Muscle of arm (tissue), 14 donors: ENCODE measurements around the gene FAM78B. TPM values are rescaled to one million over a fixed set of nuclear protein-coding genes. Genes with fewer than 3 reads are reported as not detected.

Experiments used
- DNase-seq: peaks from one replicate; pipeline ENCODE4 v3.0.0-alpha.2; 2013
- long read RNA-seq, 11 donors: transcript quantifications; one replicate each; lab custom pipeline, GENCODE V29; 2026
- polyA plus RNA-seq, 12 donors: library from polyadenylated mRNA; unstranded; fragments of 120-200 nt; gene quantifications; one replicate each; pipeline ENCODE4 v1.2.1, GENCODE V29; 2013; ENCODE audit not compliant: insufficient read length in 12 of 12

Gene FAM78B
- 1 to 10 TPM in 9 of 12 donors, under 1 TPM in 1, not detected in 2; 0.94 to 6.0 (median 2.4) TPM for polyA plus RNA-seq
- long read RNA-seq, donor 1, partial matches to known transcripts, result 0 of 2 reads
- long read RNA-seq, donor 1, other reads (novel, unspliced or antisense), result 0 of 2 reads
- long read RNA-seq, donor 2, partial matches to known transcripts, result 0 of 2 reads
- long read RNA-seq, donor 2, other reads (novel, unspliced or antisense), result 0 of 2 reads
- long read RNA-seq, donor 3, result 0 reads
- long read RNA-seq, donor 4, result 0 reads
- long read RNA-seq, donor 5, partial matches to known transcripts, result 0 of 1 reads
- long read RNA-seq, donor 5, other reads (novel, unspliced or antisense), result 0 of 1 reads
- long read RNA-seq, donor 6, result 0 reads
- long read RNA-seq, donor 7, partial matches to known transcripts, result 0 of 1 reads
- long read RNA-seq, donor 7, other reads (novel, unspliced or antisense), result 0 of 1 reads
- long read RNA-seq, donor 8, result 0 reads
- long read RNA-seq, donor 9, result 0 reads
- long read RNA-seq, donor 10, partial matches to known transcripts, result 0 of 2 reads
- long read RNA-seq, donor 10, other reads (novel, unspliced or antisense), result 0 of 2 reads
- long read RNA-seq, donor 11, result 0 reads

GRCh38 chr1:166166698-166167571 is at the start of gene FAM78B:
TSS of gene FAM78B (minus strand) at chr1:166167001. CDS start at chr1:166166248, 753 bp downstream.
- peak; percentile 43 for DNase-seq

- no peak for DNase-seq
Measured at GRCh38 chr1:166202546-166202945, 35.7 kb upstream of the FAM78B start.

GRCh38 chr1:166200743-166201142 is 33.9 kb upstream of the FAM78B start:
- DNase-seq, result no peak

- DNase-seq, result no peak
Measured at GRCh38 chr1:166197597-166197996, 30.8 kb upstream of the FAM78B start.

- no peak for DNase-seq
Measured at GRCh38 chr1:166197141-166197540, 30.3 kb upstream of the FAM78B start.

GRCh38 chr1:166193057-166193698 is 26.4 kb upstream of the FAM78B start:
- DNase-seq, result no peak

GRCh38 chr1:166190400-166190799 is 23.6 kb upstream of the FAM78B start:
- no peak for DNase-seq

GRCh38 chr1:166189126-166189525 is 22.3 kb upstream of the FAM78B start:
- no peak for DNase-seq

GRCh38 chr1:166185526-166185925 is 18.7 kb upstream of the FAM78B start:
- no peak for DNase-seq

GRCh38 chr1:166184897-166185296 is 18.1 kb upstream of the FAM78B start:
- no peak for DNase-seq

GRCh38 chr1:166184012-166184411 is 17.2 kb upstream of the FAM78B start:
- DNase-seq, result no peak

GRCh38 chr1:166182281-166182680 is 15.5 kb upstream of the FAM78B start:
- DNase-seq, result no peak

GRCh38 chr1:166176416-166176815 is 9.6 kb upstream of the FAM78B start:
- DNase-seq, result no peak

- DNase-seq, result no peak
Measured at GRCh38 chr1:166175032-166175431, 8.2 kb upstream of the FAM78B start.

- no peak for DNase-seq
Measured at GRCh38 chr1:166174108-166174507, 7.3 kb upstream of the FAM78B start.

GRCh38 chr1:166172106-166172505 is 5.3 kb upstream of the FAM78B start:
- no peak for DNase-seq

GRCh38 chr1:166170726-166171125 is 3.9 kb upstream of the FAM78B start:
- DNase-seq, result no peak

GRCh38 chr1:166170075-166170474 is 3.3 kb upstream of the FAM78B start:
- no peak for DNase-seq

GRCh38 chr1:166169182-166169581 is 2.4 kb upstream of the FAM78B start:
- no peak for DNase-seq

- DNase-seq, result no peak
Measured at GRCh38 chr1:166167572-166167925, 748 bp upstream of the FAM78B start.

- no peak for DNase-seq
Measured at GRCh38 chr1:166166329-166166697, 488 bp downstream of the FAM78B start.
